GM10266 (cell line): ENCODE measurements around the gene SNX3.
"Not testable (repeated sequence)": the region's sequence is repeated elsewhere in the genome, so short reads cannot be mapped to it uniquely, and the experiment has no call there.

Source experiments
- DNase-seq: peaks from one replicate; pipeline ENCODE4 v3.0.0; 2012; ENCODE audit errors: extremely low spot score
- CTCF ChIP-seq: IDR thresholded peaks from 2 replicates; pipeline ENCODE4 v1.5.1; 2012; ENCODE audit warnings: mild to moderate bottlenecking, low read depth; ENCODE audit not compliant: control insufficient read depth, insufficient read depth; ENCODE audit errors: missing control alignments

SNX3 gene

DNA sequence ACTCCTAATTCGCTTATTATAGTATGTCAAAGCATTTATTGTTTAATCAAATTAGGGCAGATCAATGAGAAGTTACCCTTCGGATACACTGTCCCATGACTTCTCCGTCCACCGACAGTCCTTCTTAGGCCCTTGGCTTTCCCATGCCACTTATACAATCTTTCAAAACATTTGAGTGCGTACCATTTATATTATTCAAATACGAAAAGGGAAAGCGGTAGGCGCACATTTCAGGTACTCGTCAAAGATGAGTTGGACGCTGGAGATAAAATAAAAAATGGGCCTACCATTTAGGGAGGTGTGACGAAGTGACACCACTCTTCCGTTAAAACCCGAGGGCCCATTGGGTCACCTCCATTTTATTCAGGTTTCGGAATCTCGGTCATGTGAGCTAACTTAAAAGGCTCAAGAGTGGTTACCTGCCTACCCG lies 33.5 kb upstream of the SNX3 start:
- no peak for TF ChIP-seq CTCF
- no peak for DNase-seq

- no peak for DNase-seq
Measured at GRCh38 chr6:108293527-108294296, 32.9 kb upstream of the SNX3 start.

GRCh38 chr6:108292561-108292960 lies 31.7 kb upstream of the SNX3 start:
- DNase-seq = not testable (repeated sequence)

More at GRCh38 chr6:108293527-108294296, 32.9 kb upstream of the SNX3 start:
- TF ChIP-seq CTCF = no peak

GRCh38 chr6:108291091-108291490 lies 30.3 kb upstream of the SNX3 start:
- no peak for TF ChIP-seq CTCF
- no peak for DNase-seq

DNA sequence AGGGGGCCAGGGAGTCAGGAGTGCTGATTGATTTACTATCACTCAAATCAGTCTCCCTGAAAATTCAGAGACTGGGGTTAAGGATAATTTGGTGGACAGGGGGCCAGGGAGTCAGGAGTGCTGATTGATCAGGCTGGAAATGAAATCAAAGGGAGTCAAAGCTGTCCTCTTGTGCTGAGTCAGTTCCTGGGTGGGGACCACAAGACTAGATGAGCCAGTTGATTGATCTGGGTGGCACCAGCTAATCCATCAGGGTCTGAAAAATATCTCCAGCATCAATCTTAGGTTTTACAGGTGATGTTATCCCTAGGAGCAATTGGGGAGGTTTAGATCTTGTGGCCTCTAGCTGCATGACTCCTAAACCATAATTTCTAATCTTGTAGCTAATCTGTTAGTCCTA lies 27.9 kb upstream of the SNX3 start:
- no peak for DNase-seq

DNA sequence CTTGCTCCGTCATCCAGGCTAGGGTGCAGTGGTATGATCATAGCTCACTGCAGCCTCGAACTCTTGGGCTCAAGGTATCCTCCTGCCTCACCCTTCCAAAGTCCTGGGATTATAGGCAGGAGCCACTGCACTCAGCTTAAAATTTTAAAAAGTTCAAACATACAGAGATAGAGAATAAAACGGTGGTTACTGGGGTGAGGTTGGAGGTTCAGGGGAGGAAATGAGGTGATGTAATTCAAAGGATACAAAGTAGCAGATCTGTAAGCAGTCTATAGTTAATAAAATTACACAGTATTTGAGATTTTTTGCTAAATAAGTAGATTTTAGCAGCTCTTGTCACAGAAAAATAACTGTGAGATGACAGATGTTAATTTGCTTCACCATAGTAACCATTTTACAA lies 26.5 kb upstream of the SNX3 start:
- DNase-seq = no peak
- TF ChIP-seq CTCF = no peak

More for the DNA sequence above, 27.9 kb upstream of the SNX3 start:
- TF ChIP-seq CTCF = no peak

GRCh38 chr6:108286366-108286765 lies 25.5 kb upstream of the SNX3 start:
- no peak for DNase-seq
- TF ChIP-seq CTCF = no peak
